Measurements from ENCODE around the gene CCDC80. TPM values are rescaled to one million over a fixed set of nuclear protein-coding genes. Genes with fewer than 3 reads are reported as not detected.
A peak's percentile ranks its signal among the peaks of the same experiment; 100 is the strongest.

Gene CCDC80
- total and polyA plus RNA-seq, 4 donors: 59.0 to 130 (median 99.6) TPM

GRCh38 chr3:112604536-112604935 lies 36.4 kb downstream of the CCDC80 start:
- Histone ChIP-seq H3K9me3 (ENCODE audit: control insufficient read depth, insufficient read depth, low read length) (no peaks in the 10 kb centered on the region), H3K4me3 (ENCODE audit: low read depth, low read length) (no peak overlapping the region), H3K27ac (ENCODE audit: low read depth, low read length) (peak overlapping the region; percentile 35), H3K27me3 (ENCODE audit: control insufficient read depth, insufficient read depth, low read length) (no peaks in the 10 kb centered on the region), H3K36me3 (ENCODE audit: control insufficient read depth, insufficient read depth, low read length) (no peaks in the 10 kb centered on the region), H3K4me1 (ENCODE audit: control insufficient read depth, insufficient read depth, low read length) (no peaks in the 10 kb centered on the region)
- 20% methylated on average over 1 of the region's 4 CpGs for WGBS (ENCODE audit: insufficient coverage)
- peak in 1 of 6 donors; percentile 29 for DNase-seq (ENCODE audit: low read depth in 4 of 6, low spot score in 6 of 6)

DNA sequence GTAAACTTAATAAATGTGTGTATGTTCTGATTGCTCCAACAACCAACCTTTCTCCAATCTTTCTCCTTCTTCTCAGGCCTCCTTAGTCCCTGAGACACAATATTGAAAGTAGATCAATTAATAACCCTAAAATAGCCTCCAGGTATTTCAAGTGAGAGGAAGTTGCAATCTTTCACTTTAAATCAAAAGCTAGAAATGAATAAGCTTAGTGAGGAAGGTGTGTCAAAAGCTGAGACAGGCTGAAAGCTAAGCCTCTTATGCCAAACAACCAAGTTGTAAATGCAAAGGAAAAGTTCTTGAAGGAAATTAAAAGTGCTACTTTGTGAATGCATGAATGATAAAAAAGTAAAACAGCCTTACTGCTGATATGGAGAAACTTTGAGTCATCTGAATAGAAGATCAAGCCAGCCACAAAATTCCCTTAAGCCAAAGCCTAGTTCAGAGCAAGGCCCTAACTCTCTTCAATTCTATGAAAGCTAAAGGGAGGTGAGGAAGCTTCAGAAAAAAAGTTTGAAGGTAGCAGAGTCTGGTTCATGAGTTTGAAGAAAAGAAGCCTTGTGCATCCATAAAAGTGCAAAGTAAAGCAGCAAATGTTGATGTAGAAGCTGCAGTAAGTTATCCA lies 38.6 kb downstream of the CCDC80 start:
- no peak overlapping the region for H3K4me3 ChIP-seq (ENCODE audit: low read depth, low read length)
- H3K27ac ChIP-seq (ENCODE audit: low read depth, low read length): no peak overlapping the region
- no peaks in the 10 kb centered on the region for H3K9me3 ChIP-seq (ENCODE audit: control insufficient read depth, insufficient read depth, low read length)
- H3K27me3 ChIP-seq (ENCODE audit: control insufficient read depth, insufficient read depth, low read length): no peaks in the 10 kb centered on the region
- H3K4me1 ChIP-seq (ENCODE audit: control insufficient read depth, insufficient read depth, low read length): no peaks in the 10 kb centered on the region
- DNase-seq (ENCODE audit: low read depth in 4 of 6, low spot score in 6 of 6): no peak
- no peaks in the 10 kb centered on the region for H3K36me3 ChIP-seq (ENCODE audit: control insufficient read depth, insufficient read depth, low read length)

DNA sequence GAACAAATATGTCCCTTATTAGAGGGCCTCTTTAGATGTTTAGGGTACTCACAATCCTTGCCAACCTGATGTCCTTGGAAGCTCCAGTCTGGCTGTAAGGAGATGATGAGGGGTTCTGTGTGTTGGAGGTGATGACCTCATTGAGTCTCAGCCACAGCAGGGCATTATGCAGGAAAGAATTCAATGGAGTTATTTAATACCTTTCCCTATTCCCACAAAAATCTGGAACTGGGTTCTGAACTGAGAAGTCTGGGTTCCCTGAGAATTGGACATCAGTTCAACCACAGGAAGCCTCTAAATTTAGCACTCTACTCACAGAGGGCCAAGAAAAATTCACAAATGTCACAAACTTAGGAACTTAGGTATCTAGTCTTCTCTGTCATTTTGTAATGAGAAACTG lies 42.2 kb downstream of the CCDC80 start:
- DNase-seq (ENCODE audit: low read depth in 4 of 6, low spot score in 6 of 6): no peak

DNA sequence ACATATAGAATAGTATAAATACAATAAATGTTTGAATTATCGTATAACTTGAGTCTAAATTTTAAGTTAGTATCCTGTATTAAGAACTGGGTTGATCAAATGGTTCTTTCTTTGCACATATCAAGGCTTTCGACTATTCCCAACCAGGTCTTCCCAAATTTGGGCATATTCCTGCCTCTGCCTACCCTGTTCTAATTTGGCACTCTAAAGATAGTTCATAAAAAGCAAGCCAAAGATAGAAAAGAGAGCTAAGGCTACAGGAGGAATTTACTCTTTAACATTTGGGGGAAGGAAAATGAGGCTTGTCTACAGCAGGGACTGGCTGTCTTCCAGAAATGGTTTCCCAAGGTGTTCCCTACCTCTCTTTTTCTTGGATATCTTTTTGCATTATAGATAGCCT lies 43.0 kb downstream of the CCDC80 start:
- Histone ChIP-seq H3K36me3 (ENCODE audit: control insufficient read depth, insufficient read depth, low read length) (no peaks in the 10 kb centered on the region), H3K27ac (ENCODE audit: low read depth, low read length) (no peak overlapping the region), H3K27me3 (ENCODE audit: control insufficient read depth, insufficient read depth, low read length) (no peaks in the 10 kb centered on the region), H3K4me3 (ENCODE audit: low read depth, low read length) (no peak overlapping the region), H3K4me1 (ENCODE audit: control insufficient read depth, insufficient read depth, low read length) (no peaks in the 10 kb centered on the region), H3K9me3 (ENCODE audit: control insufficient read depth, insufficient read depth, low read length) (no peaks in the 10 kb centered on the region)
- no peak for DNase-seq (ENCODE audit: low read depth in 4 of 6, low spot score in 6 of 6)
- WGBS (ENCODE audit: insufficient coverage): no CpG with 5 or more reads among the region's 2 CpGs

More for the DNA sequence above, 42.2 kb downstream of the CCDC80 start:
- Histone ChIP-seq H3K27me3 (ENCODE audit: control insufficient read depth, insufficient read depth, low read length) (no peaks in the 10 kb centered on the region), H3K4me1 (ENCODE audit: control insufficient read depth, insufficient read depth, low read length) (no peaks in the 10 kb centered on the region), H3K4me3 (ENCODE audit: low read depth, low read length) (no peak overlapping the region), H3K27ac (ENCODE audit: low read depth, low read length) (no peak overlapping the region), H3K36me3 (ENCODE audit: control insufficient read depth, insufficient read depth, low read length) (no peaks in the 10 kb centered on the region), H3K9me3 (ENCODE audit: control insufficient read depth, insufficient read depth, low read length) (no peaks in the 10 kb centered on the region)

DNA sequence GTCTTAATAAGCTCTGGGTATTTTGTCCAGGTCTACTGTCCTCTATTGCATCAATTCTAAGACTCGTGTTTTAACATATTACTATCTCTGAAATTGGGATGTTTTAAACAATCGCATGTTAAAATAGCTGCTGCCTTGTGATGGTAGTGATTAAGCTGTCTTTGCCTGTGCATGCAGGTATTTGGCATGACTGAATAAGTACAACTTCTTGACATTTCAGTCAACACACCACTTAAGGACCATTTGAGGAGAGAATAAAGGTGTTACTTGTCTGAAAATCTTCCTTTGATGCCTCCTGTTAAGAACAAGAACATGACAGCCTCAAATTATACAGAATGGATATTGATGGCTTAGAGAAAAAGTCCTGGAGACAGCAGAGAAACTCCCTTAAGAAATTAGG lies 46.1 kb downstream of the CCDC80 start:
- no peak overlapping the region for H3K27ac ChIP-seq (ENCODE audit: low read depth, low read length)

GRCh38 chr3:112593258-112593657 lies 47.7 kb downstream of the CCDC80 start:
- peak in 1 of 6 donors; percentile 12 for DNase-seq (ENCODE audit: low read depth in 4 of 6, low spot score in 6 of 6)
- H3K36me3 ChIP-seq (ENCODE audit: control insufficient read depth, insufficient read depth, low read length): no peaks in the 10 kb centered on the region
- H3K27me3 ChIP-seq (ENCODE audit: control insufficient read depth, insufficient read depth, low read length): no peaks in the 10 kb centered on the region
- H3K4me1 ChIP-seq (ENCODE audit: control insufficient read depth, insufficient read depth, low read length): no peaks in the 10 kb centered on the region
- no peak overlapping the region for H3K4me3 ChIP-seq (ENCODE audit: low read depth, low read length)
- no peaks in the 10 kb centered on the region for H3K9me3 ChIP-seq (ENCODE audit: control insufficient read depth, insufficient read depth, low read length)
- no peak overlapping the region for H3K27ac ChIP-seq (ENCODE audit: low read depth, low read length)

More for the DNA sequence above, 46.1 kb downstream of the CCDC80 start:
- no peak for DNase-seq (ENCODE audit: low read depth in 4 of 6, low spot score in 6 of 6)
- no CpG with 5 or more reads among the region's 2 CpGs for WGBS (ENCODE audit: insufficient coverage)
- H3K27me3 ChIP-seq (ENCODE audit: control insufficient read depth, insufficient read depth, low read length): no peaks in the 10 kb centered on the region
- H3K9me3 ChIP-seq (ENCODE audit: control insufficient read depth, insufficient read depth, low read length): no peaks in the 10 kb centered on the region
- H3K36me3 ChIP-seq (ENCODE audit: control insufficient read depth, insufficient read depth, low read length): no peaks in the 10 kb centered on the region
- no peak overlapping the region for H3K4me3 ChIP-seq (ENCODE audit: low read depth, low read length)
- no peaks in the 10 kb centered on the region for H3K4me1 ChIP-seq (ENCODE audit: control insufficient read depth, insufficient read depth, low read length)

DNA sequence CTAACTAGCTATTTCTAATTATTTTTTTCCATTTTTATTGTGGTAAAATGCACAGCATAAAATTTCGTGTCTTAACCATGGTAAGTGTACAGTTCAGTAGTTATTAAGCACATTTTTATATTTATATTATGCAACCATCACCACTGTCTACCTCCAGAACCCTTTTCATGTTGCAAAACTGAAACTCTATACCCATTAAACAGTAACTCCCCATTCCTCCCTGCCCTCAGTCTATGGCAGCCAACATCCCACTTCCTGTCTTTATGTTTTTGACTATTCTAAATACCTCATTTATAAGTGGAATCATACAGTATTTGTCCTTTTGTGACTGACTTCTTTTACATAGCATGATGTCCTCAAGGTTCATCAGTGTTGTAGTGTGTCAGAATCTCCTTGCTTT lies 53.6 kb downstream of the CCDC80 start:
- Histone ChIP-seq H3K4me3 (ENCODE audit: low read depth, low read length) (no peak overlapping the region), H3K27me3 (ENCODE audit: control insufficient read depth, insufficient read depth, low read length) (no peaks in the 10 kb centered on the region), H3K4me1 (ENCODE audit: control insufficient read depth, insufficient read depth, low read length) (no peaks in the 10 kb centered on the region), H3K27ac (ENCODE audit: low read depth, low read length) (no peak overlapping the region), H3K9me3 (ENCODE audit: control insufficient read depth, insufficient read depth, low read length) (no peaks in the 10 kb centered on the region), H3K36me3 (ENCODE audit: control insufficient read depth, insufficient read depth, low read length) (peaks cover 2% of the 10 kb centered on the region)
- no peak for DNase-seq (ENCODE audit: low read depth in 4 of 6, low spot score in 6 of 6)
- WGBS (ENCODE audit: insufficient coverage): no CpG with 5 or more reads among the region's 1 CpG

- Histone ChIP-seq H3K27ac (ENCODE audit: low read depth, low read length) (no peak overlapping the region), H3K4me1 (ENCODE audit: control insufficient read depth, insufficient read depth, low read length) (no peaks in the 10 kb centered on the region), H3K9me3 (ENCODE audit: control insufficient read depth, insufficient read depth, low read length) (no peaks in the 10 kb centered on the region), H3K27me3 (ENCODE audit: control insufficient read depth, insufficient read depth, low read length) (no peaks in the 10 kb centered on the region), H3K4me3 (ENCODE audit: low read depth, low read length) (no peak overlapping the region), H3K36me3 (ENCODE audit: control insufficient read depth, insufficient read depth, low read length) (peaks cover 2% of the 10 kb centered on the region)
- DNase-seq (ENCODE audit: low read depth in 4 of 6, low spot score in 6 of 6): no peak
These were observed 55.2 kb downstream of the CCDC80 start for GRCh38 chr3:112585782-112586181.

DNA sequence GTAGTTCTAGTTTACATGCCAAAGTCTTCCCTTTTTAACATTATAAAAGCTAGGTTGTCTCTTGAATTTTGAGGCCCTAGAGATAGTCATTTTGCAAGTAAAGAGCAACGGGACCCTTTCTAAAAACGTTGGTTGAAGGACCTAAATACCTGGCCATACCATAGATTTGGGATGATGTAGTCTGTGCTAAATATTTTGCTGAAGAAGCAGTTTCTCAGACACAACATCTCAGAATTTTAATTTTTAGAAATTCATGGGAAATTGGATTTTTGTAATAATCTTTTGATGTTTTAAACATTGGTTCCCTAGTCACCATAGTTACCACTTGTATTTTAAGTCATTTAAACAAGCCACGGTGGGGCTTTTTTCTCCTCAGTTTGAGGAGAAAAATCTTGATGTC lies 57.8 kb downstream of the CCDC80 start:
- H3K4me3 ChIP-seq (ENCODE audit: low read depth, low read length): no peak overlapping the region
- no peaks in the 10 kb centered on the region for H3K27me3 ChIP-seq (ENCODE audit: control insufficient read depth, insufficient read depth, low read length)
- no peaks in the 10 kb centered on the region for H3K4me1 ChIP-seq (ENCODE audit: control insufficient read depth, insufficient read depth, low read length)
- WGBS (ENCODE audit: insufficient coverage): 80% methylated on average over 1 of the region's 3 CpGs
- H3K9me3 ChIP-seq (ENCODE audit: control insufficient read depth, insufficient read depth, low read length): no peaks in the 10 kb centered on the region
- no peak overlapping the region for H3K27ac ChIP-seq (ENCODE audit: low read depth, low read length)
- DNase-seq (ENCODE audit: low read depth in 4 of 6, low spot score in 6 of 6): no peak
- H3K36me3 ChIP-seq (ENCODE audit: control insufficient read depth, insufficient read depth, low read length): peaks cover 2% of the 10 kb centered on the region

GRCh38 chr3:112582244-112582874 lies 58.6 kb downstream of the CCDC80 start:
- no peak overlapping the region for H3K27ac ChIP-seq (ENCODE audit: low read depth, low read length)
- no peak overlapping the region for H3K4me3 ChIP-seq (ENCODE audit: low read depth, low read length)
- no peaks in the 10 kb centered on the region for H3K9me3 ChIP-seq (ENCODE audit: control insufficient read depth, insufficient read depth, low read length)
- DNase-seq (ENCODE audit: low read depth in 4 of 6, low spot score in 6 of 6): peak in 4 of 6 donors; percentile 39 to 89 (median 59)
- H3K4me1 ChIP-seq (ENCODE audit: control insufficient read depth, insufficient read depth, low read length): no peaks in the 10 kb centered on the region
- H3K36me3 ChIP-seq (ENCODE audit: control insufficient read depth, insufficient read depth, low read length): peaks cover 2% of the 10 kb centered on the region
- H3K27me3 ChIP-seq (ENCODE audit: control insufficient read depth, insufficient read depth, low read length): no peaks in the 10 kb centered on the region
- WGBS (ENCODE audit: insufficient coverage): no CpG with 5 or more reads among the region's 2 CpGs
